ENCODE results near the gene GATA5. TPM values are rescaled to one million over a fixed set of nuclear protein-coding genes. Genes with fewer than 3 reads are reported as not detected.
A peak's percentile ranks its signal among the peaks of the same experiment; 100 is the strongest.

The GATA5 gene
- total RNA-seq, 4 donors from 2014 or later: not detected

DNA sequence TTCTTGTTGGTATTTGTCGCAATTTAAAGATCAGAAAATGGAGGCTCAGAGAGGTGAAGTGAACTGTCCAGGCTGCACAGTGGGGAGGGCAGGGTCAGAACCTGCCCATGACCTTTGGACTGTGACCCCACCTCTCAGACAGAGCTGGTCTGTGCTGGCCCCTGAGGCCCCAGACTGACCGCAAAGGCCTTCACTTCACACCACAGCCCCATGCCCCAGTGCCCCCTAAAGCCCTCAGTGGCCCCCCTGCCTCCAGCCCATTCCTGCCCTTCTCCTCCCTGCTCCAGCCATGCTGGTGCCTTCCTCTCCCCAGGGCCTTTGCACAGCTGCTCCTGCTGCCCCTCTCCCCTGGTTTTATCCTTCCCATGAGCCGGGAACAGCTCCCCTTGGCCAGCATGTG, 39.1 kb downstream of the GATA5 start:
- TF ChIP-seq CTCF (IDR thresholded peaks at IDR 0.05 in 4 of 5, conservative IDR thresholded peaks at IDR 0.05 in 1 of 5) (no peak), POLR2A (IDR thresholded peaks at IDR 0.05) (no peak)
- Histone ChIP-seq H3K4me1 (peaks cover 13 to 18% of the 10 kb centered on the region in 2 donors), H3K27me3 (no peaks in the 10 kb centered on the region), H3K27ac (no peak overlapping the region), H3K36me3 (no peaks in the 10 kb centered on the region), H3K9me3 (no peaks in the 10 kb centered on the region), H3K4me3 (no peak overlapping the region)
- in situ Hi-C loops (cut with MboI; ENCODE audit: low sequenced_read_pairs in 4 of 4): no loop called here
- DNase-seq: no peak
- ATAC-seq: no peak
- intact Hi-C loops (cut with DNase I; ENCODE audit: low total_unique reads): no loop called here

DNA sequence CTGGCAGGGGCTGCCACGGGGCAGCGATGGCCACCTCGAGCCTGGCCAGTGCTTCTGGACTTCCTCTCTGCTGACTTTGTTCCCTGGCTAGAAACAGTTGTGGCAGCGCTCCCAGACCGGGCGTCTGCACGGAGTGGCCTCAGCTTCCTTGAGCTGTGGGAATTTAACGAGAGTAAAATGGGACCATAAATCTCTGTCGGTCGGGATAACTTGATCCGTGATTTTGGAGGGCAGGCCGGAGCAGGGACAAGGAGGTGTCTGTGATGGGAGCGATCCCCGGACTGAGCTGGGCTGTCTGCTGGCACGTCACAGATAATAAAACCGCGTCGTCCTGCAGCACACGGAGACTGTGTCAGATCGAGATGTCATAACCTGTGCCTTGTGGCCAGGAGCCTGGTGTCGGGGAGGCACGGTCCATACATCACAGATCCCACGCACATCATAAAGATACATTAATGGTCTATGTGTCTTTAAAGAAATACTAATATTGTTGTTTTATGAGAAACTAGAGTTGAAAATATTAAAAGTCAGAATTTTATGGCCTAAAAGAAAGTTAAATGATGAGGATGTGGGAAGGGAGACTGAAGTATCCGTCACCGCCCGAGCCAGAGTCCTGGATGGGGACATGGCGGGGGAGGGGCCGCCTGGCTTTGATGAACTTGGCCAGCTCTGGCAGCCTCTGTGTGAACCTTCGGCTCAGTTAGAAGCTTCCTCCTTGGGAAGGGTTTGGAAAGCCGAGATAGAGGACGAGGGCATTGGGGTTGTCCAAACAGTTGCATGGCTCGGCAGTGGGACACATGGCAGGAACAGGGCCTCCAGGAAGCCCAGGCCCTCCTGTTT, 41.9 kb downstream of the GATA5 start:
- Histone ChIP-seq H3K4me3 (peak overlapping the region in 3 of 4 donors; percentile 3 to 21 (median 17)), H3K27ac (peak overlapping the region in 1 of 4 donors; percentile 52)

DNA sequence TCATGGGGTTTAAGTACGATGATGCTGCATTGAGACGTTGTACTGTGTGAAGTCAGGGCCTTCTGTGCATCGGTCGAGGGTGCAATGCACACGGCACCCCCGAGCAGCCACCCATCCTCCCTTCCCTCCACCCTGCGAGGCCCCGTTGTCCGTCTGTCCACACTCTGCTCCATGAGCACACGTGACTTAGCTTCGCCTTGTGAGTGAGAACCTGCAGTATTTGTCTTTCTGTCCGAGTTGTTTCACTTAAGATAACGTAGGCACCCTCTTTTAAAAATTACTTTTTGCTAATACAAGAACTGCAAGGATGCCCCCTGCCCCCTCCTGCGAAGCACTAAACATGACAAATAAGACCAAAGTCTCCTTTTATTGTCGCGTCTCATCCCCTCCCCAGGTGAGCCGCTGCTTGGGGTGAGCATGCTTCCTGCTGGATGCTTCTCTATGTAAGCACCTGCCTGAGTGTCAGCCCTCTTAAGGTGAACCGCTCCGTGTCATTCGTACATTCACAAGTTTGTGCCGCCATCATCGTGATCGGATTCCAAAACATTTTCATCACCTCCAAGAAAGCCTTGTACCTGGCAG, 44.8 kb downstream of the GATA5 start:
- no peaks in the 10 kb centered on the region for H3K36me3 ChIP-seq
- no peaks in the 10 kb centered on the region for H3K9me3 ChIP-seq
- DNase-seq: no peak
- H3K27ac ChIP-seq: no peak overlapping the region
- intact Hi-C loops (cut with DNase I; ENCODE audit: low total_unique reads): no loop called here
- TF ChIP-seq POLR2A (IDR thresholded peaks at IDR 0.05): no peak
- no peak for TF ChIP-seq CTCF (IDR thresholded peaks at IDR 0.05 in 4 of 5, conservative IDR thresholded peaks at IDR 0.05 in 1 of 5)
- ATAC-seq: no peak
- peaks cover 13 to 14% of the 10 kb centered on the region in 2 donors for H3K4me1 ChIP-seq
- H3K4me3 ChIP-seq: no peak overlapping the region
- in situ Hi-C loops (cut with MboI; ENCODE audit: low sequenced_read_pairs in 4 of 4): no loop called here
- no peaks in the 10 kb centered on the region for H3K27me3 ChIP-seq

More for the DNA sequence above, 41.9 kb downstream of the GATA5 start:
- DNase-seq (peak; percentile 14 to 37), ATAC-seq (peak; percentile 67 to 83)
- peaks cover 13 to 18% of the 10 kb centered on the region in 2 donors for H3K4me1 ChIP-seq
- in situ Hi-C loops (cut with MboI; ENCODE audit: low sequenced_read_pairs in 4 of 4) (no loop called here), intact Hi-C loops (cut with DNase I; ENCODE audit: low total_unique reads) (no loop called here)
- H3K9me3 ChIP-seq: no peaks in the 10 kb centered on the region
- TF ChIP-seq POLR2A (IDR thresholded peaks at IDR 0.05) (no peak), CTCF (IDR thresholded peaks at IDR 0.05 in 4 of 5, conservative IDR thresholded peaks at IDR 0.05 in 1 of 5) (no peak)
- no peaks in the 10 kb centered on the region for H3K27me3 ChIP-seq
- H3K36me3 ChIP-seq: no peaks in the 10 kb centered on the region

DNA sequence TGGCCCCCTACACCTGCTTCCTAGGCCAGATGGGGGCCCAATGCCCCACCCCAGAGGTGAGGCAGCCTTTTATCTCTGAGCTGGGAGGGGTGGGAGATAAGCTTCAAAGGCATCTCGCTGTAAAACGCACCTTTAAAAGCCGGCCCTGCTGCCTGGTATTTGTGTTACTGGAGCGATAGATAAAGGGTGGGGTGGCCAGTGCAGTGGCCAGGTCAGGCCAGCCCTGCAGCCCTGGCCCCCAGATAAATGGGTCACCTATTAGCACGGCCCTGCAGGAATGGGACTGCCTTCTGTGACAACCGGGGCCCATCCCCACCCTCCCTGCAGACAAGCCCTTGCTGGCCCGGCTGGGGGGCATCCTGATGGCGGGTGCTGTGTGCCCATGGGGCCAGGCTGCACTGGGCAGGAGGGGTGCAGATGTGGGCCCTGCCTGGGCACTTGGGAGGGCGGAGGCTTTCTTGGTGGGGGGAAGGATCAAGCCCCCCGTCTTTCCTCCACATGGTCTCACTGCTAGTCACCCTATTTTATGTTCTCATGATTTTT, 45.4 kb downstream of the GATA5 start:
- ATAC-seq: no peak
- DNase-seq: no peak
- Histone ChIP-seq H3K4me1 (peaks cover 13 to 14% of the 10 kb centered on the region in 2 donors), H3K9me3 (no peaks in the 10 kb centered on the region), H3K27me3 (no peaks in the 10 kb centered on the region), H3K36me3 (no peaks in the 10 kb centered on the region), H3K4me3 (no peak overlapping the region), H3K27ac (no peak overlapping the region)
- no peak for TF ChIP-seq CTCF (IDR thresholded peaks at IDR 0.05 in 4 of 5, conservative IDR thresholded peaks at IDR 0.05 in 1 of 5)
- no peak for TF ChIP-seq POLR2A (IDR thresholded peaks at IDR 0.05)
- in situ Hi-C loops (cut with MboI; ENCODE audit: low sequenced_read_pairs in 4 of 4) (no loop called here), intact Hi-C loops (cut with DNase I; ENCODE audit: low total_unique reads) (no loop called here)

Measured in gastrocnemius medialis (tissue), 4 donors.